ENCODE measurements around the gene UNC93B1.
"Not testable (repeated sequence)": the region's sequence is repeated elsewhere in the genome, so short reads cannot be mapped to it uniquely, and the experiment has no call there.

- not testable (repeated sequence) for TF ChIP-seq CTCF (conservative IDR thresholded peaks at IDR 0.05); EZH2 (IDR thresholded peaks at IDR 0.05; ENCODE audit: low read depth)
These were observed 21.5 kb downstream of the UNC93B1 start for GRCh38 chr11:67982255-67982857.

Measured in PC-9 (cell line).